ENCODE data around the gene FOCAD. TPM values are rescaled to one million over a fixed set of nuclear protein-coding genes. Genes with fewer than 3 reads are reported as not detected.
A peak's percentile ranks its signal among the peaks of the same experiment; 100 is the strongest.

FOCAD gene
- total and polyA plus RNA-seq, 10 of the 15 experiments (the other 5 are each of a cell fraction or from before 2014, with no cell fraction given): 13.7 to 93.0 (median 41.8) TPM

- TF ChIP-seq, protein P1, sequence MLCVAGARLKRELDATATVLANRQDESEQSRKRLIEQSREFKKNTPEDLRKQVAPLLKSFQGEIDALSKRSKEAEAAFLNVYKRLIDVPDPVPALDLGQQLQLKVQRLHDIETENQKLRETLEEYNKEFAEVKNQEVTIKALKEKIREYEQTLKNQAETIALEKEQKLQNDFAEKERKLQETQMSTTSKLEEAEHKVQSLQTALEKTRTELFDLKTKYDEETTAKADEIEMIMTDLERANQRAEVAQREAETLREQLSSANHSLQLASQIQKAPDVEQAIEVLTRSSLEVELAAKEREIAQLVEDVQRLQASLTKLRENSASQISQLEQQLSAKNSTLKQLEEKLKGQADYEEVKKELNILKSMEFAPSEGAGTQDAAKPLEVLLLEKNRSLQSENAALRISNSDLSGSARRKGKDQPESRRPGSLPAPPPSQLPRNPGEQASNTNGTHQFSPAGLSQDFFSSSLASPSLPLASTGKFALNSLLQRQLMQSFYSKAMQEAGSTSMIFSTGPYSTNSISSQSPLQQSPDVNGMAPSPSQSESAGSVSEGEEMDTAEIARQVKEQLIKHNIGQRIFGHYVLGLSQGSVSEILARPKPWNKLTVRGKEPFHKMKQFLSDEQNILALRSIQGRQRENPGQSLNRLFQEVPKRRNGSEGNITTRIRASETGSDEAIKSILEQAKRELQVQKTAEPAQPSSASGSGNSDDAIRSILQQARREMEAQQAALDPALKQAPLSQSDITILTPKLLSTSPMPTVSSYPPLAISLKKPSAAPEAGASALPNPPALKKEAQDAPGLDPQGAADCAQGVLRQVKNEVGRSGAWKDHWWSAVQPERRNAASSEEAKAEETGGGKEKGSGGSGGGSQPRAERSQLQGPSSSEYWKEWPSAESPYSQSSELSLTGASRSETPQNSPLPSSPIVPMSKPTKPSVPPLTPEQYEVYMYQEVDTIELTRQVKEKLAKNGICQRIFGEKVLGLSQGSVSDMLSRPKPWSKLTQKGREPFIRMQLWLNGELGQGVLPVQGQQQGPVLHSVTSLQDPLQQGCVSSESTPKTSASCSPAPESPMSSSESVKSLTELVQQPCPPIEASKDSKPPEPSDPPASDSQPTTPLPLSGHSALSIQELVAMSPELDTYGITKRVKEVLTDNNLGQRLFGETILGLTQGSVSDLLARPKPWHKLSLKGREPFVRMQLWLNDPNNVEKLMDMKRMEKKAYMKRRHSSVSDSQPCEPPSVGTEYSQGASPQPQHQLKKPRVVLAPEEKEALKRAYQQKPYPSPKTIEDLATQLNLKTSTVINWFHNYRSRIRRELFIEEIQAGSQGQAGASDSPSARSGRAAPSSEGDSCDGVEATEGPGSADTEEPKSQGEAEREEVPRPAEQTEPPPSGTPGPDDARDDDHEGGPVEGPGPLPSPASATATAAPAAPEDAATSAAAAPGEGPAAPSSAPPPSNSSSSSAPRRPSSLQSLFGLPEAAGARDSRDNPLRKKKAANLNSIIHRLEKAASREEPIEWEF (IDR thresholded peaks at IDR 0.05; ENCODE audit: insufficient replicate concordance, low read depth, low read length): no peak
- TF ChIP-seq PKNOX1 (IDR thresholded peaks at IDR 0.05) (no peak), GABPA (IDR thresholded peaks at IDR 0.05; ENCODE audit: low read depth) (no peak), POLR2AphosphoS5 (IDR thresholded peaks at IDR 0.05; ENCODE audit: low read length) (no peak)
Observed at GRCh38 chr9:21039302-21039701, 355.2 kb downstream of the FOCAD start (continued).

GRCh38 chr9:21042466-21042865 is 358.4 kb downstream of the FOCAD start:
- no peaks in the 10 kb centered on the region for H3K9me3 ChIP-seq (replicated peaks; ENCODE audit: control insufficient read depth, insufficient read depth, low read length)
- H3K9ac ChIP-seq (ENCODE audit: control insufficient read depth, insufficient read depth, low read length): no peak overlapping the region
- H3K27me3 ChIP-seq (replicated peaks in 1 of 2; ENCODE audit: control insufficient read depth in 2 of 2, insufficient read depth in 2 of 2, low read length in 1 of 2): no peaks in the 10 kb centered on the region
- in situ Hi-C loops (cut with MboI) (no loop called here), intact Hi-C loops (cut with micrococcal nuclease; ENCODE audit: unreplicated experiment) (no loop called here)
- no peak overlapping the region for H3K27ac ChIP-seq (ENCODE audit: control insufficient read depth, insufficient read depth)
- ATAC-seq (peak; percentile 44; the same call in 2 of the 3 replicates), FAIRE-seq (peak; percentile 78), DNase-seq (ENCODE audit: low read depth, low spot score) (no peak)
- H3K4me3 ChIP-seq: no peak overlapping the region
- BruUV-seq (replicated peaks): no TSS peak
- 21% methylated on average over 4 of the region's 4 CpGs for WGBS (ENCODE audit: insufficient coverage, insufficient replicate concordance, low lambda C conversion rate, missing lambda C conversion rate)
- ChIA-PET SMC1A (ENCODE audit: uncharacterized antibody, unreplicated experiment) (no interaction called here), POLR2A (no interaction called here), CTCF (no interaction called here), RAD21 (ENCODE audit: unreplicated experiment) (no interaction called here)
- H4K20me1 ChIP-seq (ENCODE audit: control insufficient read depth, insufficient read depth): no peaks in the 10 kb centered on the region
- H3K36me3 ChIP-seq (ENCODE audit: control insufficient read depth in 2 of 2, insufficient read depth in 2 of 2, low read length in 1 of 2): no peaks in the 10 kb centered on the region
- no peaks in the 10 kb centered on the region for H3K4me1 ChIP-seq (ENCODE audit: control insufficient read depth, insufficient read depth, low read length)
- no peak overlapping the region for H2AFZ ChIP-seq (ENCODE audit: control insufficient read depth, low read depth, low read length)
- H3K79me2 ChIP-seq (ENCODE audit: control insufficient read depth, insufficient read depth, low read length): no peaks in the 10 kb centered on the region
- H3K4me2 ChIP-seq (ENCODE audit: control insufficient read depth, insufficient read depth): no peak overlapping the region
- TF ChIP-seq HCFC1 (IDR thresholded peaks at IDR 0.05; ENCODE audit: low read length) (no peak), CREB1 (IDR thresholded peaks at IDR 0.05; ENCODE audit: low read depth) (no peak), MEF2A (IDR thresholded peaks at IDR 0.05; ENCODE audit: insufficient read depth, low read depth, low read length) (no peak), ZZZ3 (IDR thresholded peaks at IDR 0.05; ENCODE audit: control insufficient read depth, insufficient read length, low read depth) (no peak), SREBF2 (IDR thresholded peaks at IDR 0.05; ENCODE audit: low read length) (no peak), CEBPZ (IDR thresholded peaks at IDR 0.05; ENCODE audit: low read depth, low read length) (no peak), BMI1 (IDR thresholded peaks at IDR 0.05; ENCODE audit: borderline replicate concordance) (no peak), POLR2AphosphoS2 (IDR thresholded peaks at IDR 0.05; ENCODE audit: low read depth, low read length) (no peak), PAX8 (IDR thresholded peaks at IDR 0.05) (no peak)
- TF ChIP-seq, protein P2, sequence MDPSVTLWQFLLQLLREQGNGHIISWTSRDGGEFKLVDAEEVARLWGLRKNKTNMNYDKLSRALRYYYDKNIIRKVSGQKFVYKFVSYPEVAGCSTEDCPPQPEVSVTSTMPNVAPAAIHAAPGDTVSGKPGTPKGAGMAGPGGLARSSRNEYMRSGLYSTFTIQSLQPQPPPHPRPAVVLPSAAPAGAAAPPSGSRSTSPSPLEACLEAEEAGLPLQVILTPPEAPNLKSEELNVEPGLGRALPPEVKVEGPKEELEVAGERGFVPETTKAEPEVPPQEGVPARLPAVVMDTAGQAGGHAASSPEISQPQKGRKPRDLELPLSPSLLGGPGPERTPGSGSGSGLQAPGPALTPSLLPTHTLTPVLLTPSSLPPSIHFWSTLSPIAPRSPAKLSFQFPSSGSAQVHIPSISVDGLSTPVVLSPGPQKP (IDR thresholded peaks at IDR 0.05; ENCODE audit: low read depth, low read length): no peak
